22Rv1 (cell line): ENCODE data around the gene AGBL3.

Source experiments
- ZFX ChIP-seq: fragments of 450-650 bp; IDR thresholded peaks from 2 replicates; pipeline ENCODE4 v1.6.1; 2017; ENCODE audit warnings: antibody characterized with exemption, borderline replicate concordance
- TF ChIP-seq, protein P1 (sequence below): fragments of 450-650 bp; IDR thresholded peaks from 2 replicates; pipeline ENCODE4 v1.5.1; 2017; ENCODE audit warnings: mild to moderate bottlenecking

DNA sequence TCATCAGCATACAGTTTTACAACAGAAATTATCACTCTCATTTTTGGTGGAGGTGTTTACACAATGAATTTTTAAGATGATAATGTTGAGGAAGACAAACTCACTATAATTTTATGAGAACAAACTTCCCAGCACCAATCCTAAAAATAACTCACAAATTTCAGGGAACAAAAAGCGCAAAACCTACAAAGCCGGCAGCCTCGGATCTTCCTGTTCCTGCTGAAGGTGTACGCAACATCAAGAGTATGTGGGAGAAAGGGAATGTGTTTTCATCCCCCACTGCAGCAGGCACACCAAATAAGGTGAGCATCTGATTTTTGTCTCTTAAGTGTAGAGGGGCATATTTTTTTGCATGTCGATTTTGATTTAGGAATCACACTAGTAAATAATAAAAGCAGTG lies 26.5 kb upstream of the AGBL3 start:
- TF ChIP-seq, protein P1, sequence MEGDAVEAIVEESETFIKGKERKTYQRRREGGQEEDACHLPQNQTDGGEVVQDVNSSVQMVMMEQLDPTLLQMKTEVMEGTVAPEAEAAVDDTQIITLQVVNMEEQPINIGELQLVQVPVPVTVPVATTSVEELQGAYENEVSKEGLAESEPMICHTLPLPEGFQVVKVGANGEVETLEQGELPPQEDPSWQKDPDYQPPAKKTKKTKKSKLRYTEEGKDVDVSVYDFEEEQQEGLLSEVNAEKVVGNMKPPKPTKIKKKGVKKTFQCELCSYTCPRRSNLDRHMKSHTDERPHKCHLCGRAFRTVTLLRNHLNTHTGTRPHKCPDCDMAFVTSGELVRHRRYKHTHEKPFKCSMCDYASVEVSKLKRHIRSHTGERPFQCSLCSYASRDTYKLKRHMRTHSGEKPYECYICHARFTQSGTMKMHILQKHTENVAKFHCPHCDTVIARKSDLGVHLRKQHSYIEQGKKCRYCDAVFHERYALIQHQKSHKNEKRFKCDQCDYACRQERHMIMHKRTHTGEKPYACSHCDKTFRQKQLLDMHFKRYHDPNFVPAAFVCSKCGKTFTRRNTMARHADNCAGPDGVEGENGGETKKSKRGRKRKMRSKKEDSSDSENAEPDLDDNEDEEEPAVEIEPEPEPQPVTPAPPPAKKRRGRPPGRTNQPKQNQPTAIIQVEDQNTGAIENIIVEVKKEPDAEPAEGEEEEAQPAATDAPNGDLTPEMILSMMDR = no peak
- TF ChIP-seq ZFX = no peak
